HepG2 (cell line): ENCODE data around the gene CBFA2T2. TPM values are rescaled to one million over a fixed set of nuclear protein-coding genes. Genes with fewer than 3 reads are reported as not detected.

Experiments
- AHDC1 ChIP-seq: sonication (generic); formaldehyde crosslinking; IDR thresholded peaks from 2 replicates; pipeline ENCODE4 v1.5.1; 2020; ENCODE audit warnings: mild to moderate bottlenecking, missing genetic modification reagents, borderline replicate concordance
- BRCA1 ChIP-seq: sonication (generic); formaldehyde crosslinking; IDR thresholded peaks from 2 replicates; pipeline ENCODE4 v1.4.0; 2020; ENCODE audit warnings: missing genetic modification reagents
- CEBPB ChIP-seq: IDR thresholded peaks from 2 replicates; pipeline ENCODE4 v1.6.1; 2011; ENCODE audit warnings: low read depth, low read length, improper control_type of control experiment, borderline replicate concordance
- GATAD1 ChIP-seq: IDR thresholded peaks from 2 replicates; pipeline ENCODE4 v1.6.1; 2016; ENCODE audit warnings: missing genetic modification reagents, missing compliant biosample characterization
- HCFC1 ChIP-seq: fragments of 150-350 bp; IDR thresholded peaks from 2 replicates; pipeline ENCODE4 v1.6.1; 2014; ENCODE audit warnings: low read depth, low read length
- ISX ChIP-seq: sonication (generic); formaldehyde crosslinking; conservative IDR thresholded peaks from 2 replicates; pipeline ENCODE4 v1.5.0; 2020; ENCODE audit warnings: missing genetic modification reagents
- NCOA1 ChIP-seq: sonication (generic); formaldehyde crosslinking; IDR thresholded peaks from 2 replicates; pipeline ENCODE4 v1.9.0; 2021; ENCODE audit warnings: missing genetic modification reagents
- NR2F1 ChIP-seq, 2 experiments: fragments of 450-650 bp in 1 of 2; formaldehyde crosslinking in 1 of 2; IDR thresholded peaks; 2 replicates each; pipeline versions ENCODE4 v1.5.0 to v1.6.1; 2016 to 2020; ENCODE audit warnings: mild to moderate bottlenecking in 1 of 2, missing compliant biosample characterization in 1 of 2, missing genetic modification reagents in 1 of 2, moderate library complexity in 1 of 2
- PLRG1 ChIP-seq: fragments of 450-650 bp; conservative IDR thresholded peaks from 2 replicates; pipeline ENCODE4 v1.6.1; 2016
- REPIN1 ChIP-seq: sonication (generic); formaldehyde crosslinking; IDR thresholded peaks from 2 replicates; pipeline ENCODE4 v1.8.0; 2022; ENCODE audit warnings: missing genetic modification reagents, low read depth, mild to moderate bottlenecking, borderline replicate concordance
- ZNF331 ChIP-seq: sonication (generic); formaldehyde crosslinking; IDR thresholded peaks from 2 replicates; pipeline ENCODE4 v1.4.0; 2020; ENCODE audit warnings: missing genetic modification reagents
- ZNF703 ChIP-seq: sonication (generic); formaldehyde crosslinking; IDR thresholded peaks from 2 replicates; pipeline ENCODE4 v1.5.1; 2020; ENCODE audit warnings: missing genetic modification reagents, mild to moderate bottlenecking, moderate library complexity, borderline replicate concordance
- ZNF749 ChIP-seq: sonication (generic); formaldehyde crosslinking; IDR thresholded peaks from 2 replicates; pipeline ENCODE4 v1.8.0; 2022; ENCODE audit warnings: mild to moderate bottlenecking, missing genetic modification reagents, moderate library complexity, borderline replicate concordance
- ZNF784 ChIP-seq: sonication (generic); formaldehyde crosslinking; IDR thresholded peaks from 2 replicates; pipeline ENCODE4 v1.5.1; 2020; ENCODE audit warnings: missing genetic modification reagents, mild to moderate bottlenecking, borderline replicate concordance
- ZNF788 ChIP-seq: sonication (generic); formaldehyde crosslinking; IDR thresholded peaks from 2 replicates; pipeline ENCODE4 v1.5.0; 2020; ENCODE audit warnings: mild to moderate bottlenecking, missing genetic modification reagents, borderline replicate concordance
- ZSCAN9 ChIP-seq: IDR thresholded peaks from 2 replicates; pipeline ENCODE4 v1.6.1; 2016; ENCODE audit warnings: borderline replicate concordance
- polyA plus RNA-seq, 8 experiments: library from polyadenylated mRNA; depleted of rRNA in 3 of 8; stranded (reverse) in 7 of 8; unstranded in 1 of 8; fragments of >200 nt; fragmentation: Illumina TruSeq in 4 of 8; extraction: Trizol in 4 of 8; gene quantifications; 2 replicates each; pipeline versions ENCODE4 v1.2.1 to v1.2.3, GENCODE V29; 2011 to 2016; ENCODE audit warnings: low read depth in 4 of 8, missing spikeins in 1 of 8, mixed read lengths in 1 of 8; ENCODE audit not compliant: insufficient read depth in 1 of 8
- total RNA-seq, 5 experiments: library from RNA; depleted of rRNA; stranded (reverse); fragments of >200 nt; fragmentation: Illumina TruSeq; extraction: Trizol; gene quantifications; 2 replicates each; pipeline ENCODE4 v1.2.3, GENCODE V29; 2016; ENCODE audit warnings: low read depth in 1 of 5
- TF ChIP-seq, protein P1 (sequence below): sonication (generic); formaldehyde crosslinking; IDR thresholded peaks from 2 replicates; pipeline ENCODE4 v1.4.0; 2020; ENCODE audit warnings: missing genetic modification reagents

Gene CBFA2T2
- total and polyA plus RNA-seq, 2 of the 13 experiments (the other 11 are each of a cell fraction or from before 2014, with no cell fraction given), result 6.3 to 21.2 TPM

GRCh38 chr20:33674294-33675135, 184.6 kb downstream of the CBFA2T2 start, which contains the start of gene NECAB3 (continued):
- TF ChIP-seq, protein P1, sequence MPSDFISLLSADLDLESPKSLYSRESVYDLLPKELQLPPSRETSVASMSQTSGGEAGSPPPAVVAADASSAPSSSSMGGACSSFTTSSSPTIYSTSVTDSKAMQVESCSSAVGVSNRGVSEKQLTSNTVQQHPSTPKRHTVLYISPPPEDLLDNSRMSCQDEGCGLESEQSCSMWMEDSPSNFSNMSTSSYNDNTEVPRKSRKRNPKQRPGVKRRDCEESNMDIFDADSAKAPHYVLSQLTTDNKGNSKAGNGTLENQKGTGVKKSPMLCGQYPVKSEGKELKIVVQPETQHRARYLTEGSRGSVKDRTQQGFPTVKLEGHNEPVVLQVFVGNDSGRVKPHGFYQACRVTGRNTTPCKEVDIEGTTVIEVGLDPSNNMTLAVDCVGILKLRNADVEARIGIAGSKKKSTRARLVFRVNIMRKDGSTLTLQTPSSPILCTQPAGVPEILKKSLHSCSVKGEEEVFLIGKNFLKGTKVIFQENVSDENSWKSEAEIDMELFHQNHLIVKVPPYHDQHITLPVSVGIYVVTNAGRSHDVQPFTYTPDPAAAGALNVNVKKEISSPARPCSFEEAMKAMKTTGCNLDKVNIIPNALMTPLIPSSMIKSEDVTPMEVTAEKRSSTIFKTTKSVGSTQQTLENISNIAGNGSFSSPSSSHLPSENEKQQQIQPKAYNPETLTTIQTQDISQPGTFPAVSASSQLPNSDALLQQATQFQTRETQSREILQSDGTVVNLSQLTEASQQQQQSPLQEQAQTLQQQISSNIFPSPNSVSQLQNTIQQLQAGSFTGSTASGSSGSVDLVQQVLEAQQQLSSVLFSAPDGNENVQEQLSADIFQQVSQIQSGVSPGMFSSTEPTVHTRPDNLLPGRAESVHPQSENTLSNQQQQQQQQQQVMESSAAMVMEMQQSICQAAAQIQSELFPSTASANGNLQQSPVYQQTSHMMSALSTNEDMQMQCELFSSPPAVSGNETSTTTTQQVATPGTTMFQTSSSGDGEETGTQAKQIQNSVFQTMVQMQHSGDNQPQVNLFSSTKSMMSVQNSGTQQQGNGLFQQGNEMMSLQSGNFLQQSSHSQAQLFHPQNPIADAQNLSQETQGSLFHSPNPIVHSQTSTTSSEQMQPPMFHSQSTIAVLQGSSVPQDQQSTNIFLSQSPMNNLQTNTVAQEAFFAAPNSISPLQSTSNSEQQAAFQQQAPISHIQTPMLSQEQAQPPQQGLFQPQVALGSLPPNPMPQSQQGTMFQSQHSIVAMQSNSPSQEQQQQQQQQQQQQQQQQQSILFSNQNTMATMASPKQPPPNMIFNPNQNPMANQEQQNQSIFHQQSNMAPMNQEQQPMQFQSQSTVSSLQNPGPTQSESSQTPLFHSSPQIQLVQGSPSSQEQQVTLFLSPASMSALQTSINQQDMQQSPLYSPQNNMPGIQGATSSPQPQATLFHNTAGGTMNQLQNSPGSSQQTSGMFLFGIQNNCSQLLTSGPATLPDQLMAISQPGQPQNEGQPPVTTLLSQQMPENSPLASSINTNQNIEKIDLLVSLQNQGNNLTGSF (CRISPR knock-in tag), result 0 out of 2 replicates have a peak, but pooled peaks have one; percentile 57
- peak; percentile 90 for TF ChIP-seq ZNF788
- TF ChIP-seq AHDC1 (CRISPR knock-in tag), result peak; percentile 82; the same call in 1 of the 2 replicates
- 0 out of 2 replicates have a peak, but pooled peaks have one; percentile 63 for TF ChIP-seq ZNF703 (CRISPR knock-in tag)
- no peak for TF ChIP-seq HCFC1
- TF ChIP-seq NCOA1 (CRISPR knock-in tag), result no peak
- TF ChIP-seq PLRG1, result no peak
- TF ChIP-seq GATAD1 (CRISPR knock-in tag), result peak; percentile 54; the same call in 1 of the 2 replicates
- no peak for TF ChIP-seq ZNF749 (CRISPR knock-in tag)
- peak; percentile 90; the same call in 1 of the 2 replicates for TF ChIP-seq ISX
- peak; percentile 83 for TF ChIP-seq ZSCAN9 (CRISPR knock-in tag)
- no peak; a peak in 1 of 4 replicates for TF ChIP-seq NR2F1 (CRISPR knock-in tag; IDR thresholded peaks at IDR 0.05)
- peak; percentile 26 for TF ChIP-seq ZNF784 (CRISPR knock-in tag)
- 0 out of 2 replicates have a peak, but pooled peaks have one; percentile 37 for TF ChIP-seq BRCA1
- TF ChIP-seq CEBPB, result no peak
- peak; percentile 74; the same call in 1 of the 2 replicates for TF ChIP-seq ZNF331 (CRISPR knock-in tag)
- peak; percentile 65 for TF ChIP-seq REPIN1
